Tibial artery (tissue), 4 donors: Measurements from ENCODE around the gene ZNF74.
"Not testable (repeated sequence)": the region's sequence is repeated elsewhere in the genome, so short reads cannot be mapped to it uniquely, and the experiment has no call there.

Experiments
- DNase-seq, 2 donors: peaks; one replicate each; pipeline ENCODE4 v3.0.0-alpha.2; 2019
- H3K27ac ChIP-seq, 2 donors: fragments of 200-600 bp; sonication (generic) in 1 of 2; 1 replicate in 1 of 2; 2 replicates in 1 of 2; pipeline ENCODE4 v1.5.1; 2018 to 2019; ENCODE audit warnings: mild to moderate bottlenecking in 1 of 2
- H3K27me3 ChIP-seq, 2 donors: fragments of 200-600 bp; sonication (generic) in 1 of 2; one replicate each; pipeline versions ENCODE4 v1.5.1 to v1.6.0; 2016 to 2019
- H3K36me3 ChIP-seq, 3 donors: fragments of 200-600 bp; sonication (generic) in 2 of 3; one replicate each; pipeline ENCODE4 v1.5.1; 2016 to 2019; ENCODE audit warnings: mild to moderate bottlenecking in 2 of 3
- H3K4me1 ChIP-seq, 4 donors: fragments of 200-600 bp; sonication (generic) in 2 of 4; 1 replicate in 3 of 4; 2 replicates in 1 of 4; pipeline ENCODE4 v1.5.1; 2016 to 2019
- H3K4me3 ChIP-seq, 2 donors: fragments of 200-600 bp; sonication (generic) in 1 of 2; 1 replicate in 1 of 2; 2 replicates in 1 of 2; pipeline ENCODE4 v1.5.1; 2018 to 2019; ENCODE audit warnings: mild to moderate bottlenecking in 2 of 2
- H3K9me3 ChIP-seq, 3 donors: fragments of 200-600 bp; sonication (generic) in 1 of 3; one replicate each; pipeline ENCODE4 v1.5.1; 2016 to 2019
- CTCF ChIP-seq, 2 experiments: fragments of 200-600 bp in 1 of 2; fragments of 450-650 bp in 1 of 2; IDR thresholded peaks; one replicate each; pipeline ENCODE4 v1.5.1; 2017 to 2019; ENCODE audit warnings: antibody characterized with exemption in 2 of 2, mild to moderate bottlenecking in 1 of 2, moderate library complexity in 1 of 2
- intact Hi-C: fragments of 100-400 bp; cut with DNase I; formaldehyde crosslinking; loops from one replicate; pipeline ENCODE4 v1.15.0; 2023; ENCODE audit warnings: low total_unique reads

Gene ZNF74

GRCh38 chr22:20414450-20414849, 20.5 kb downstream of the ZNF74 start:
- intact Hi-C loops = no loop called here

DNA sequence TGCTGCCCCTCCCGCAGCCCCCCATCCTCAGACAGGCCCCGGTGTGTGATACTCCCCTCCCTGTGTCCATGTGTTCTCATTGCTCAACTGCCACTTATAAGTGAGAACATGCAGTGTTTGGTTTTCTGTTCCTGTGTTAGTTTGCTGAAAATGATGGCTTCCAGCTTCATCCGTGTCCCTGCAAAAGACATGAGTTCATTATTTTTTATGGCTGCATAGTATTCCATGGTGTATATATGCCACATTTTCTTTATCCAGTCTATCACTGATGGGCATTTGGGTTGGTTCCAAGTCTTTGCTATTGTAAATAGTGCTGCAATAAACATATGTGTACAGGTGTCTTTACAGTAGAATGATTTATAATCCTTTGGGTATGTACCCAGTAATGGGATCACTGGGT, 21.3 kb downstream of the ZNF74 start:
- H3K4me3 ChIP-seq, H3K9me3 ChIP-seq, H3K4me1 ChIP-seq, H3K36me3 ChIP-seq, DNase-seq, H3K27me3 ChIP-seq, H3K27ac ChIP-seq, intact Hi-C loops: not testable (repeated sequence)

More at GRCh38 chr22:20414450-20414849, 20.5 kb downstream of the ZNF74 start:
- Histone ChIP-seq H3K36me3 (no peaks in the 10 kb centered on the region), H3K27me3 (no peaks in the 10 kb centered on the region), H3K9me3 (no peaks in the 10 kb centered on the region), H3K4me1 (peaks cover 0 to 5% (median 2%) of the 10 kb centered on the region in 4 donors), H3K4me3 (no peak overlapping the region), H3K27ac (no peak overlapping the region)
- TF ChIP-seq CTCF (IDR thresholded peaks at IDR 0.05) = no peak
- no peak for DNase-seq

- H3K4me3 ChIP-seq, intact Hi-C loops, H3K4me1 ChIP-seq, H3K36me3 ChIP-seq, H3K27ac ChIP-seq, H3K9me3 ChIP-seq, DNase-seq, H3K27me3 ChIP-seq: not testable (repeated sequence)
These were observed 21.7 kb downstream of the ZNF74 start for GRCh38 chr22:20415699-20416098.

GRCh38 chr22:20418211-20418788, 24.3 kb downstream of the ZNF74 start:
- no peaks in the 10 kb centered on the region for H3K9me3 ChIP-seq
- intact Hi-C loops = no loop called here
- H3K27me3 ChIP-seq = no peaks in the 10 kb centered on the region
- H3K4me1 ChIP-seq = peaks cover 0 to 14% (median 10%) of the 10 kb centered on the region in 4 donors
- no peaks in the 10 kb centered on the region for H3K36me3 ChIP-seq
- TF ChIP-seq CTCF (IDR thresholded peaks at IDR 0.05) = peak; percentile 61 to 74
- peak; percentile 77 to 93 for DNase-seq
- H3K4me3 ChIP-seq = peak overlapping the region; percentile 29 to 47
- H3K27ac ChIP-seq = peak overlapping the region; percentile 43 to 67

DNA sequence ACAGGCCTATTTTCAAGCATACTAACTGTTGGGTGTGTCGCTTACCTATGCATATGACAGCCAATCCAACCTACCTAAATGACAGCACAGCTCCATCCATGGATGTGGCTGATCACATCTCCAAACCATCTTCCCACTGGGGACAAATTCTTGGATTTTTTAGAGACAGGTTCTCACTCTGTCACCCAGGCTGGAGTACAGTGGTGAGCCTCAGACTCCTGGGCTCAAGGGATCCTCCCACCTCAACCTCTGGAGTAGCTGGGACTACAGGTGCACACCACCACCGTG, 25.7 kb downstream of the ZNF74 start:
- intact Hi-C loops = loop anchor here (1.0 kb wide), 1 partner anchor 36 kb away; no protein-coding TSS in a partner anchor
- H3K27ac ChIP-seq = no peak overlapping the region
- no peak overlapping the region for H3K4me3 ChIP-seq
- peaks cover 0 to 1% (median under 1%) of the 10 kb centered on the region in 3 donors for H3K36me3 ChIP-seq
- no peaks in the 10 kb centered on the region for H3K27me3 ChIP-seq
- no peak for TF ChIP-seq CTCF (IDR thresholded peaks at IDR 0.05)
- peaks cover 0 to 27% (median 21%) of the 10 kb centered on the region in 4 donors for H3K4me1 ChIP-seq
- DNase-seq = no peak
- no peaks in the 10 kb centered on the region for H3K9me3 ChIP-seq

- no peak for TF ChIP-seq CTCF (IDR thresholded peaks at IDR 0.05)
- no peak overlapping the region for H3K27ac ChIP-seq
- intact Hi-C loops = loop anchor here (10.0 kb wide), 1 partner anchor 155 kb away; no protein-coding TSS in a partner anchor
- H3K36me3 ChIP-seq = peaks cover 0 to 8% (median 8%) of the 10 kb centered on the region in 3 donors
- H3K4me3 ChIP-seq = no peak overlapping the region
- no peak for DNase-seq
- no peaks in the 10 kb centered on the region for H3K9me3 ChIP-seq
- peaks cover 0 to 34% (median 23%) of the 10 kb centered on the region in 4 donors for H3K4me1 ChIP-seq
- no peaks in the 10 kb centered on the region for H3K27me3 ChIP-seq
These were observed 26.3 kb downstream of the ZNF74 start for GRCh38 chr22:20420157-20420842.
